GM19467 (cell line): Measurements from ENCODE around the gene WIPF1.

ENCODE experiments used
- ATAC-seq: cut with Tn5 transposase; IDR thresholded peaks from one replicate; pipeline ENCODE4 v1.9.1; 2021; ENCODE audit warnings: mild to moderate bottlenecking, moderate library complexity; ENCODE audit not compliant: unreplicated experiment

WIPF1 gene

GRCh38 chr2:174545240-174545639 is 52.4 kb downstream of the WIPF1 start:
- no peak for ATAC-seq

GRCh38 chr2:174544802-174545201 is 52.8 kb downstream of the WIPF1 start:
- no peak for ATAC-seq

- ATAC-seq, result no peak
Measured at GRCh38 chr2:174544156-174544555, 53.4 kb downstream of the WIPF1 start.

GRCh38 chr2:174540893-174541292 is 56.7 kb downstream of the WIPF1 start:
- ATAC-seq, result no peak

GRCh38 chr2:174535757-174536703 is 61.6 kb downstream of the WIPF1 start:
- ATAC-seq, result no peak

GRCh38 chr2:174535083-174535482 is 62.5 kb downstream of the WIPF1 start:
- no peak for ATAC-seq

- ATAC-seq, result no peak
Measured at GRCh38 chr2:174529916-174530315, 67.7 kb downstream of the WIPF1 start.

GRCh38 chr2:174527959-174528358 is 69.6 kb downstream of the WIPF1 start:
- no peak for ATAC-seq

- ATAC-seq, result no peak
Measured at GRCh38 chr2:174527101-174527721, 70.4 kb downstream of the WIPF1 start.

GRCh38 chr2:174524527-174524926 is 73.1 kb downstream of the WIPF1 start:
- no peak for ATAC-seq

- no peak for ATAC-seq
Measured at GRCh38 chr2:174522553-174522952, 75.1 kb downstream of the WIPF1 start.

GRCh38 chr2:174518395-174518794 is 79.2 kb downstream of the WIPF1 start:
- ATAC-seq, result no peak

- no peak for ATAC-seq
Measured at GRCh38 chr2:174516501-174517378, 80.9 kb downstream of the WIPF1 start.

- no peak for ATAC-seq
Measured at GRCh38 chr2:174512345-174512744, 85.3 kb downstream of the WIPF1 start.

GRCh38 chr2:174511580-174512260 is 85.9 kb downstream of the WIPF1 start:
- no peak for ATAC-seq

- no peak for ATAC-seq
Measured at GRCh38 chr2:174510583-174511189, 86.9 kb downstream of the WIPF1 start.
